Neural cell (in vitro differentiated cells): Measurements from ENCODE around the gene CAPN15. TPM values are rescaled to one million over a fixed set of nuclear protein-coding genes. Genes with fewer than 3 reads are reported as not detected.

Experiments
- H2AFZ ChIP-seq: fragments of 200-600, 300-800 bp; sonication (generic), shearing (Covaris generic); 2 replicates; pipeline ENCODE4 v1.6.0; 2014; ENCODE audit warnings: low read depth, mild to moderate bottlenecking, antibody characterized with exemption, low read length, moderate library complexity
- H3F3A ChIP-seq: fragments of 200-600 bp; shearing (Covaris generic); 2 replicates; pipeline ENCODE4 v1.6.1; 2016; ENCODE audit warnings: mild to moderate bottlenecking, moderate library complexity, mixed read lengths, antibody characterized with exemption, low read length; ENCODE audit not compliant: insufficient read depth, poor library complexity, severe bottlenecking
- H3K27ac ChIP-seq: fragments of 200-600, 300-800 bp; sonication (generic), shearing (Covaris generic); 2 replicates; pipeline ENCODE4 v1.5.1; 2014; ENCODE audit warnings: mild to moderate bottlenecking, low read length, moderate library complexity
- H3K27me3 ChIP-seq: fragments of 300-800, 200-600 bp; sonication (generic), shearing (Covaris generic); 2 replicates; pipeline ENCODE4 v1.6.0; 2014; ENCODE audit warnings: mild to moderate bottlenecking, low read depth, low read length, moderate library complexity; ENCODE audit not compliant: insufficient read depth
- H3K36me3 ChIP-seq: fragments of 300-800, 200-600 bp; sonication (generic), shearing (Covaris generic); 2 replicates; pipeline ENCODE4 v1.5.1; 2014; ENCODE audit warnings: mild to moderate bottlenecking, antibody characterized with exemption, low read length, moderate library complexity; ENCODE audit not compliant: insufficient read depth
- H3K4me2 ChIP-seq: fragments of 300-800, 200-600 bp; sonication (generic), shearing (Covaris generic); 2 replicates; pipeline ENCODE4 v1.6.0; 2014; ENCODE audit warnings: mild to moderate bottlenecking, low read length
- H3K4me3 ChIP-seq: fragments of 300-800, 200-600 bp; sonication (generic), shearing (Covaris generic); 2 replicates; pipeline ENCODE4 v1.5.1; 2014; ENCODE audit warnings: mild to moderate bottlenecking, low read length, moderate library complexity
- H3K79me2 ChIP-seq: fragments of 200-600 bp; shearing (Covaris generic); replicated peaks from 2 replicates; pipeline ENCODE4 v1.6.0; 2014; ENCODE audit warnings: mild to moderate bottlenecking, low read length, moderate library complexity; ENCODE audit not compliant: insufficient read depth
- H3K9ac ChIP-seq: fragments of 300-800, 200-600 bp; sonication (generic), shearing (Covaris generic); 2 replicates; pipeline ENCODE4 v1.6.1; 2016; ENCODE audit warnings: mild to moderate bottlenecking, low read length, mixed read lengths
- H3K9me2 ChIP-seq: fragments of 200-600 bp; shearing (Covaris generic); 2 replicates; pipeline ENCODE4 v1.6.1; 2016; ENCODE audit warnings: mild to moderate bottlenecking, low read length, mixed read lengths; ENCODE audit not compliant: insufficient read depth
- H3K9me3 ChIP-seq: fragments of 200-600, 300-800 bp; sonication (generic), shearing (Covaris generic); 2 replicates; pipeline ENCODE4 v1.6.1; 2016; ENCODE audit warnings: mild to moderate bottlenecking, mixed run types, low read length, moderate library complexity, mixed read lengths
- H4K20me1 ChIP-seq: fragments of 200-600 bp; shearing (Covaris generic); 2 replicates; pipeline ENCODE4 v1.6.1; 2016; ENCODE audit warnings: mild to moderate bottlenecking, mixed run types; ENCODE audit not compliant: insufficient read depth
- EP300 ChIP-seq: fragments of 450-650 bp; conservative IDR thresholded peaks from 2 replicates; pipeline ENCODE4 v1.6.1; 2014; ENCODE audit warnings: antibody characterized with exemption, mild to moderate bottlenecking, moderate library complexity; ENCODE audit not compliant: poor library complexity, severe bottlenecking
- MXI1 ChIP-seq: fragments of 450-650 bp; conservative IDR thresholded peaks from 2 replicates; pipeline ENCODE4 v1.6.1; 2014; ENCODE audit warnings: antibody characterized with exemption, mild to moderate bottlenecking; ENCODE audit not compliant: poor library complexity, severe bottlenecking
- RAD21 ChIP-seq: fragments of 450-650 bp; conservative IDR thresholded peaks from 2 replicates; pipeline ENCODE4 v1.6.1; 2014; ENCODE audit warnings: antibody characterized with exemption, mild to moderate bottlenecking, moderate library complexity
- SMC3 ChIP-seq: fragments of 450-650 bp; conservative IDR thresholded peaks from 2 replicates; pipeline ENCODE4 v1.6.1; 2014; ENCODE audit warnings: antibody characterized with exemption, mild to moderate bottlenecking, moderate library complexity; ENCODE audit not compliant: poor library complexity
- TAF1 ChIP-seq: IDR thresholded peaks from 2 replicates; pipeline ENCODE4 v1.6.1; 2012; ENCODE audit warnings: low read depth
- polyA plus RNA-seq: library from polyadenylated mRNA; depleted of rRNA; stranded (reverse); fragments of >200 nt; gene quantifications from 2 replicates; pipeline ENCODE4 v1.2.3, GENCODE V29; 2014
- TF ChIP-seq, protein P1 (sequence below): fragments of 450-650 bp; IDR thresholded peaks from 2 replicates; pipeline ENCODE4 v1.5.1; 2014; ENCODE audit warnings: antibody characterized with exemption, mild to moderate bottlenecking, moderate library complexity; ENCODE audit not compliant: poor library complexity, severe bottlenecking
- TF ChIP-seq, protein P2 (sequence below): IDR thresholded peaks from 2 replicates; pipeline ENCODE4 v1.6.1; 2012; ENCODE audit warnings: borderline replicate concordance

CAPN15 gene
- polyA plus RNA-seq, 1 donor from 2014 or later, result 11.5 TPM

DNA sequence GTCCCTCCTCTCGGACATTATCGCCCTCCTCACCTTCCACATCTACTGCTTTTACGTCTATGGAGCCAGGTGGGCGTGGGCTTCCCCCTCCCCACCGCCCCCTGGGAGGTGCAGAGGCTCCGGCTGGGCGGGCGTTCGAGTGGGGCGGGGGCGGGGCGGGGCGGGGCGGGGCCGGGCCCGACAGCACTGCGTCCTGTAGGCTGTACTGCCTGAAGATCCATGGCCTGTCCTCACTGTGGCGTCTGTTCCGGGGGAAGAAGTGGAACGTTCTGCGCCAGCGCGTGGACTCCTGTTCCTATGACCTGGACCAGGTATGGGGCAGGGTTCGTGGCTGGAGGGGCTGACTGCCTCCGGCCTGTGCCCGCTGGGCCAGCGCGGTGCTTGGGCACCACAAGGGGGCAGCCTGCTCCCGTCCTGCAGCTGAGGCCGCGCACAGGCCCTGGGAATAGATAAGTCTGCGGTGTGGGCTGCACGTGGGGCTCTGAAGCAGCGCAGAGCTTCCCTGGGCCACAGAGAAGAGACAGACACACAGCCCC lies 51.4 kb downstream of the CAPN15 start:
- H3K4me2 ChIP-seq, result no peak overlapping the region

DNA sequence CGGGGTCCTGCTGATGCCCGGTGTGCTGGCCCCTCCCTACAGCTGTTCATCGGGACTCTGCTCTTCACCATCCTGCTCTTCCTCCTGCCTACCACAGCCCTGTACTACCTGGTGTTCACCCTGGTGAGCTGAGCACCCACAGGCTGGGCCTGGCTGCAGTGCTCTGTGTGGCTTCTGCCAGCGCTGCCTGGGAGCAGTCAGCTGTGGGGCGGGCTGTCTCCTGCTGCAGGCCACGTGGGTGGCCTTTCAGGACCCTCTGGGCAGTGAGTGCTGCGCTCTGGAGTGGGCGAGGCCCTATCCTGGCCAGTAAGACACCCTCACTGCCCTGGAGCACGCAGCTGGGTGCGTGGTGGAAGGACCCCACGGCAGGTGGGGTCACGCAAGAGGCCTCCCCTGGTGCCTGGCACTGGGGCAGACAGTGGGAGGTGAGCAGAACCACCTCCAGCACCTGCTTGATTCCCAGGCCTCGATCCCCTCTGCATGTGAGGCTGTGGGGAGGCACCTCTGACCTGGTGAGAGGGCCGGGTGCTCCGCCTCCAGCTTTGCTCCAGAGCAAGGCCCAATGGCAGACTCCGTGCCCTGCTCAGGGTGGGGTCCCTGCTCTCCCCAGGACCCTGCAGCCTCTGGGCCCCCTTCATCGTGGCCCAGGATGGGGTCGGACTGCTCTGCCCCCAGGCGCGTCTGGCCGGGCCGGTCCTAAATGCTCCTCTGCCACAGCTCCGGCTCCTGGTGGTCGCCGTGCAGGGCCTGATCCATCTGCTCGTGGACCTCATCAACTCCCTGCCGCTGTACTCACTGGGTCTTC lies 52.8 kb downstream of the CAPN15 start:
- H3K9ac ChIP-seq, result no peak overlapping the region
- no peaks in the 10 kb centered on the region for H4K20me1 ChIP-seq
- H3K36me3 ChIP-seq, result no peaks in the 10 kb centered on the region
- no peak overlapping the region for H3K4me3 ChIP-seq
- no peaks in the 10 kb centered on the region for H3F3A ChIP-seq
- no peaks in the 10 kb centered on the region for H3K79me2 ChIP-seq
- no peak overlapping the region for H3K4me2 ChIP-seq
- H3K27ac ChIP-seq, result no peak overlapping the region
- no peaks in the 10 kb centered on the region for H3K9me2 ChIP-seq
- no peak for TF ChIP-seq EP300
- no peak for TF ChIP-seq RAD21
- TF ChIP-seq SMC3, result no peak
- TF ChIP-seq TAF1, result no peak
- TF ChIP-seq, protein P1, sequence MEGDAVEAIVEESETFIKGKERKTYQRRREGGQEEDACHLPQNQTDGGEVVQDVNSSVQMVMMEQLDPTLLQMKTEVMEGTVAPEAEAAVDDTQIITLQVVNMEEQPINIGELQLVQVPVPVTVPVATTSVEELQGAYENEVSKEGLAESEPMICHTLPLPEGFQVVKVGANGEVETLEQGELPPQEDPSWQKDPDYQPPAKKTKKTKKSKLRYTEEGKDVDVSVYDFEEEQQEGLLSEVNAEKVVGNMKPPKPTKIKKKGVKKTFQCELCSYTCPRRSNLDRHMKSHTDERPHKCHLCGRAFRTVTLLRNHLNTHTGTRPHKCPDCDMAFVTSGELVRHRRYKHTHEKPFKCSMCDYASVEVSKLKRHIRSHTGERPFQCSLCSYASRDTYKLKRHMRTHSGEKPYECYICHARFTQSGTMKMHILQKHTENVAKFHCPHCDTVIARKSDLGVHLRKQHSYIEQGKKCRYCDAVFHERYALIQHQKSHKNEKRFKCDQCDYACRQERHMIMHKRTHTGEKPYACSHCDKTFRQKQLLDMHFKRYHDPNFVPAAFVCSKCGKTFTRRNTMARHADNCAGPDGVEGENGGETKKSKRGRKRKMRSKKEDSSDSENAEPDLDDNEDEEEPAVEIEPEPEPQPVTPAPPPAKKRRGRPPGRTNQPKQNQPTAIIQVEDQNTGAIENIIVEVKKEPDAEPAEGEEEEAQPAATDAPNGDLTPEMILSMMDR, result no peak
- TF ChIP-seq MXI1, result no peak
- TF ChIP-seq, protein P2, sequence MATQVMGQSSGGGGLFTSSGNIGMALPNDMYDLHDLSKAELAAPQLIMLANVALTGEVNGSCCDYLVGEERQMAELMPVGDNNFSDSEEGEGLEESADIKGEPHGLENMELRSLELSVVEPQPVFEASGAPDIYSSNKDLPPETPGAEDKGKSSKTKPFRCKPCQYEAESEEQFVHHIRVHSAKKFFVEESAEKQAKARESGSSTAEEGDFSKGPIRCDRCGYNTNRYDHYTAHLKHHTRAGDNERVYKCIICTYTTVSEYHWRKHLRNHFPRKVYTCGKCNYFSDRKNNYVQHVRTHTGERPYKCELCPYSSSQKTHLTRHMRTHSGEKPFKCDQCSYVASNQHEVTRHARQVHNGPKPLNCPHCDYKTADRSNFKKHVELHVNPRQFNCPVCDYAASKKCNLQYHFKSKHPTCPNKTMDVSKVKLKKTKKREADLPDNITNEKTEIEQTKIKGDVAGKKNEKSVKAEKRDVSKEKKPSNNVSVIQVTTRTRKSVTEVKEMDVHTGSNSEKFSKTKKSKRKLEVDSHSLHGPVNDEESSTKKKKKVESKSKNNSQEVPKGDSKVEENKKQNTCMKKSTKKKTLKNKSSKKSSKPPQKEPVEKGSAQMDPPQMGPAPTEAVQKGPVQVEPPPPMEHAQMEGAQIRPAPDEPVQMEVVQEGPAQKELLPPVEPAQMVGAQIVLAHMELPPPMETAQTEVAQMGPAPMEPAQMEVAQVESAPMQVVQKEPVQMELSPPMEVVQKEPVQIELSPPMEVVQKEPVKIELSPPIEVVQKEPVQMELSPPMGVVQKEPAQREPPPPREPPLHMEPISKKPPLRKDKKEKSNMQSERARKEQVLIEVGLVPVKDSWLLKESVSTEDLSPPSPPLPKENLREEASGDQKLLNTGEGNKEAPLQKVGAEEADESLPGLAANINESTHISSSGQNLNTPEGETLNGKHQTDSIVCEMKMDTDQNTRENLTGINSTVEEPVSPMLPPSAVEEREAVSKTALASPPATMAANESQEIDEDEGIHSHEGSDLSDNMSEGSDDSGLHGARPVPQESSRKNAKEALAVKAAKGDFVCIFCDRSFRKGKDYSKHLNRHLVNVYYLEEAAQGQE, result no peak
- H3K27me3 ChIP-seq, result no peaks in the 10 kb centered on the region
- no peak overlapping the region for H2AFZ ChIP-seq
- no peaks in the 10 kb centered on the region for H3K9me3 ChIP-seq

More for the DNA sequence above, 51.4 kb downstream of the CAPN15 start:
- Histone ChIP-seq H3K9me2 (no peaks in the 10 kb centered on the region), H3K9me3 (no peaks in the 10 kb centered on the region), H3K4me3 (no peak overlapping the region), H3K9ac (no peak overlapping the region), H3K79me2 (no peaks in the 10 kb centered on the region), H3K36me3 (no peaks in the 10 kb centered on the region), H3F3A (no peaks in the 10 kb centered on the region), H4K20me1 (no peaks in the 10 kb centered on the region), H3K27ac (no peak overlapping the region), H2AFZ (no peak overlapping the region), H3K27me3 (no peaks in the 10 kb centered on the region)
- TF ChIP-seq, protein P1, result peak; percentile 40
- TF ChIP-seq MXI1 (no peak), TAF1 (no peak), RAD21 (peak; percentile 14)
